GM12878 (cell line): ENCODE results near the gene FMNL3.

Experiments
- CBX3 ChIP-seq: fragments of 200-600 bp; sonication (generic); IDR thresholded peaks from 2 replicates; pipeline ENCODE4 v1.6.1; 2016; ENCODE audit warnings: low read depth, borderline replicate concordance
- EP300 ChIP-seq, 2 experiments: fragments of 150-350 bp in 1 of 2; IDR thresholded peaks; 2 replicates each; pipeline ENCODE4 v1.6.1; 2011 to 2012; ENCODE audit warnings: low read depth in 2 of 2, low read length in 2 of 2, borderline replicate concordance in 1 of 2, improper control_type of control experiment in 1 of 2, inconsistent platforms in 1 of 2; ENCODE audit not compliant: control insufficient read depth in 1 of 2
- GABPA ChIP-seq: IDR thresholded peaks from 2 replicates; pipeline ENCODE4 v1.6.1; 2014; ENCODE audit warnings: antibody characterized with exemption, low read depth, mild to moderate bottlenecking, inconsistent platforms
- HCFC1 ChIP-seq: fragments of 150-350 bp; IDR thresholded peaks from 2 replicates; pipeline ENCODE4 v1.6.1; 2014; ENCODE audit warnings: low read length
- IKZF1 ChIP-seq: fragments of 450-650 bp; conservative IDR thresholded peaks from 2 replicates; pipeline ENCODE4 v1.6.1; 2017; ENCODE audit warnings: antibody characterized with exemption, mild to moderate bottlenecking
- MTA2 ChIP-seq: fragments of 450-650 bp; IDR thresholded peaks from 2 replicates; pipeline ENCODE4 v1.6.1; 2016; ENCODE audit warnings: low read depth, mild to moderate bottlenecking, moderate library complexity
- NFIC ChIP-seq: IDR thresholded peaks from 2 replicates; pipeline ENCODE4 v1.6.1; 2012; ENCODE audit warnings: low read depth, mild to moderate bottlenecking, inconsistent platforms, low read length, moderate library complexity
- POLR2A ChIP-seq: IDR thresholded peaks from 2 replicates; pipeline ENCODE4 v1.6.1; 2011; ENCODE audit warnings: low read depth, mild to moderate bottlenecking, low read length
- POLR2AphosphoS5 ChIP-seq: IDR thresholded peaks from 2 replicates; pipeline ENCODE4 v1.6.1; 2011; ENCODE audit warnings: mild to moderate bottlenecking, low read length, inconsistent platforms
- SIX5 ChIP-seq: IDR thresholded peaks from 2 replicates; pipeline ENCODE4 v1.6.1; 2011; ENCODE audit warnings: mild to moderate bottlenecking, low read depth, low read length, moderate library complexity; ENCODE audit not compliant: severe bottlenecking
- SMAD1 ChIP-seq: fragments of 450-650 bp; IDR thresholded peaks from 2 replicates; pipeline ENCODE4 v1.6.1; 2018; ENCODE audit warnings: mild to moderate bottlenecking, low read depth; ENCODE audit not compliant: partially characterized antibody
- TCF3 ChIP-seq: IDR thresholded peaks from 2 replicates; pipeline ENCODE4 v1.6.1; 2012; ENCODE audit warnings: low read depth, mild to moderate bottlenecking, low read length, borderline replicate concordance; ENCODE audit not compliant: insufficient read depth
- YY1 ChIP-seq: IDR thresholded peaks from 2 replicates; pipeline ENCODE4 v1.6.1; 2011; ENCODE audit warnings: low read depth, mild to moderate bottlenecking, low read length
- TF ChIP-seq, protein P1 (sequence below), 3 experiments: IDR thresholded peaks in 2 of 3; conservative IDR thresholded peaks in 1 of 3; 2 replicates each; pipeline ENCODE4 v1.5.1; 2011; ENCODE audit warnings: low read depth in 3 of 3, low read length in 3 of 3, mild to moderate bottlenecking in 3 of 3, control low read depth in 2 of 3, moderate library complexity in 2 of 3, inconsistent platforms in 1 of 3, mixed read lengths in 1 of 3; ENCODE audit not compliant: control insufficient read depth in 2 of 3, insufficient read depth in 1 of 3; ENCODE audit errors: extremely low read depth in 1 of 3

DNA sequence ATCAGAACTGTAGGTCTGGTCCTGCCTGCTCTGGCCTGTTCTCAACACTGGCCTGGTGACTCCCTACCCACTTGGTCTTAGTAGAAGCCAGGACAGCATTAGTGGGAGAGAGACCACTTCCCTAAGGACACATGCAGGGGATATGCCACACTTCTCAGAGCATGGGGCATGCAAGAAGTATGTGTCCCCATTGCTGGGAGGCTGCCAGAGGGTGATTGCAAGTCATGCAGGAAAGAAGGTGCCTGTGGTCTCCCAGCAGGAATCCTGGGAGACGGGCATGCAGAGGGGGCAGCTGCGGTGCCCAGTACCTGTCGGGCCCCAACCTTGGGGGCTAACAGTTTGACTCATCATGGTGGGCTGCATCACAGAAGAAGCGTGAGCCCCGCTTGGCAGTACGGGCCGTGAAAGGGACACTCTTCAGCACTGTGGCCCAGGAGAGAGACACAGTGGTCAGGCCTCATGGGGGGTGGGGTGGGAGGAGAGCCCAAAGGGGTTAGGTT is 60.8 kb downstream of the FMNL3 start:
- TF ChIP-seq, protein P1, sequence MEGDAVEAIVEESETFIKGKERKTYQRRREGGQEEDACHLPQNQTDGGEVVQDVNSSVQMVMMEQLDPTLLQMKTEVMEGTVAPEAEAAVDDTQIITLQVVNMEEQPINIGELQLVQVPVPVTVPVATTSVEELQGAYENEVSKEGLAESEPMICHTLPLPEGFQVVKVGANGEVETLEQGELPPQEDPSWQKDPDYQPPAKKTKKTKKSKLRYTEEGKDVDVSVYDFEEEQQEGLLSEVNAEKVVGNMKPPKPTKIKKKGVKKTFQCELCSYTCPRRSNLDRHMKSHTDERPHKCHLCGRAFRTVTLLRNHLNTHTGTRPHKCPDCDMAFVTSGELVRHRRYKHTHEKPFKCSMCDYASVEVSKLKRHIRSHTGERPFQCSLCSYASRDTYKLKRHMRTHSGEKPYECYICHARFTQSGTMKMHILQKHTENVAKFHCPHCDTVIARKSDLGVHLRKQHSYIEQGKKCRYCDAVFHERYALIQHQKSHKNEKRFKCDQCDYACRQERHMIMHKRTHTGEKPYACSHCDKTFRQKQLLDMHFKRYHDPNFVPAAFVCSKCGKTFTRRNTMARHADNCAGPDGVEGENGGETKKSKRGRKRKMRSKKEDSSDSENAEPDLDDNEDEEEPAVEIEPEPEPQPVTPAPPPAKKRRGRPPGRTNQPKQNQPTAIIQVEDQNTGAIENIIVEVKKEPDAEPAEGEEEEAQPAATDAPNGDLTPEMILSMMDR (IDR thresholded peaks at IDR 0.05 in 2 of 3, conservative IDR thresholded peaks at IDR 0.05 in 1 of 3; ENCODE audit: control insufficient read depth in 2 of 3, extremely low read depth in 1 of 3, insufficient read depth in 1 of 3, low read depth in 3 of 3, low read length in 3 of 3): no peak
- TF ChIP-seq SIX5 (no peak), EP300 (IDR thresholded peaks at IDR 0.05; ENCODE audit: borderline replicate concordance in 1 of 2, control insufficient read depth in 1 of 2, low read depth in 2 of 2, low read length in 2 of 2) (no peak), NFIC (no peak), GABPA (no peak), POLR2AphosphoS5 (no peak), POLR2A (no peak), YY1 (no peak), SMAD1 (no peak), MTA2 (no peak), IKZF1 (no peak), HCFC1 (no peak), TCF3 (no peak), CBX3 (no peak)
